H1 (cell line): ENCODE results near the gene OBSL1. TPM values are rescaled to one million over a fixed set of nuclear protein-coding genes. Genes with fewer than 3 reads are reported as not detected.

ENCODE experiments used
- CTCF ChIA-PET: fragments of 300-600 bp; sonication (Branson Sonifier 250); formaldehyde crosslinking; loops from one replicate; lab custom pipeline; 2021; ENCODE audit not compliant: partially characterized antibody; lab: Charles Lee
- POLR2A ChIA-PET: fragments of 300-600 bp; sonication (Branson Sonifier 250); formaldehyde crosslinking; loops from one replicate; lab custom pipeline; 2021; ENCODE audit warnings: inconsistent platforms; ENCODE audit not compliant: partially characterized antibody; lab: Charles Lee
- DNase-seq, 2 experiments: peaks; one replicate each; pipeline versions ENCODE4 v3.0.0 to v3.0.0-alpha.2; 2010 to 2022; ENCODE audit warnings: low spot score in 2 of 2, low read depth in 1 of 2, mixed read lengths in 1 of 2
- FAIRE-seq: peaks from 2 replicates; lab custom pipeline; 2011; peaks lifted over from hg19 to GRCh38; lab: Jason Lieb, UNC
- H2AFZ ChIP-seq: 2 replicates; pipeline ENCODE4 v1.8.1; 2012; ENCODE audit warnings: low read length, inconsistent platforms
- H2AK5ac ChIP-seq: 2 replicates; pipeline ENCODE4 v1.6.1; 2013; ENCODE audit warnings: low read depth, low read length
- H2BK120ac ChIP-seq: replicated peaks from 2 replicates; pipeline ENCODE3; 2013; ENCODE audit warnings: low read depth, low read length, inconsistent platforms
- H2BK12ac ChIP-seq: 2 replicates; pipeline ENCODE4 v1.6.1; 2013; ENCODE audit warnings: low read depth, low read length
- H2BK15ac ChIP-seq: 2 replicates; pipeline ENCODE4 v1.6.1; 2013; ENCODE audit warnings: low read length
- H2BK20ac ChIP-seq: 2 replicates; pipeline ENCODE4 v1.6.1; 2013; ENCODE audit warnings: low read length
- H2BK5ac ChIP-seq: 2 replicates; pipeline ENCODE4 v1.6.1; 2013; ENCODE audit warnings: low read depth, low read length
- H3K14ac ChIP-seq: 2 replicates; pipeline ENCODE4 v1.6.1; 2013; ENCODE audit warnings: inconsistent platforms; ENCODE audit not compliant: insufficient read length
- H3K18ac ChIP-seq: 2 replicates; pipeline ENCODE4 v1.6.1; 2013; ENCODE audit warnings: low read length; ENCODE audit errors: extremely low read depth
- H3K23ac ChIP-seq: 2 replicates; pipeline ENCODE4 v1.6.1; 2013; ENCODE audit warnings: inconsistent platforms; ENCODE audit not compliant: insufficient read length
- H3K23me2 ChIP-seq: 2 replicates; pipeline ENCODE4 v1.6.1; 2013; ENCODE audit warnings: low read depth, low read length
- H3K27ac ChIP-seq: 2 replicates; pipeline ENCODE4 v1.6.1; 2011; ENCODE audit warnings: low read depth, low read length, inconsistent platforms
- H3K27me3 ChIP-seq, 4 experiments: replicated peaks in 1 of 4; 1 replicate in 1 of 4; 2 replicates in 3 of 4; pipeline versions ENCODE4 v1.6.1 to v1.8.1; 2011 to 2013; ENCODE audit warnings: low read length in 3 of 4, mild to moderate bottlenecking in 3 of 4, inconsistent platforms in 2 of 4, mixed read lengths in 2 of 4, moderate library complexity in 1 of 4; ENCODE audit not compliant: control insufficient read depth in 3 of 4, insufficient read depth in 3 of 4; ENCODE audit errors: extremely low read depth in 1 of 4
- H3K36me3 ChIP-seq, 4 experiments: 2 replicates each; pipeline versions ENCODE4 v1.6.1 to v1.8.1; 2011 to 2013; ENCODE audit warnings: mild to moderate bottlenecking in 4 of 4, low read length in 3 of 4, moderate library complexity in 2 of 4, control low read depth in 1 of 4, inconsistent platforms in 1 of 4; ENCODE audit not compliant: insufficient read depth in 4 of 4, control insufficient read depth in 2 of 4
- H3K4ac ChIP-seq: replicated peaks from 2 replicates; pipeline ENCODE3; 2013; ENCODE audit warnings: low read length, low read depth, mixed read lengths, inconsistent platforms; ENCODE audit not compliant: insufficient read length
- H3K4me1 ChIP-seq, 4 experiments: replicated peaks in 1 of 4; 1 replicate in 1 of 4; 2 replicates in 3 of 4; pipeline versions ENCODE4 v1.6.1 to v1.8.1; 2011 to 2013; ENCODE audit warnings: low read length in 3 of 4, inconsistent platforms in 2 of 4, mixed read lengths in 1 of 4; ENCODE audit not compliant: insufficient read depth in 4 of 4, control insufficient read depth in 3 of 4
- H3K4me2 ChIP-seq, 2 experiments: 2 replicates each; pipeline versions ENCODE4 v1.6.1 to v1.8.1; 2011 to 2013; ENCODE audit warnings: low read depth in 2 of 2, low read length in 2 of 2, control low read depth in 1 of 2, inconsistent platforms in 1 of 2, mild to moderate bottlenecking in 1 of 2; ENCODE audit not compliant: insufficient read depth in 1 of 2
- H3K4me3 ChIP-seq, 4 experiments: fragments of 200-600, 300-600 bp in 1 of 4; sonication (generic), shearing (Covaris generic), sonication (Bioruptor Twin) in 1 of 4; 2 replicates each; pipeline versions ENCODE4 v1.5.1 to v1.8.1; 2011 to 2016; ENCODE audit warnings: low read length in 4 of 4, low read depth in 3 of 4, control low read depth in 2 of 4, inconsistent platforms in 2 of 4, mild to moderate bottlenecking in 2 of 4, mixed read lengths in 1 of 4, moderate library complexity in 1 of 4; ENCODE audit not compliant: insufficient read depth in 2 of 4; ENCODE audit errors: extremely low read depth in 1 of 4
- H3K56ac ChIP-seq: replicated peaks from 2 replicates; pipeline ENCODE3; 2013; ENCODE audit warnings: low read depth, mild to moderate bottlenecking, mixed read lengths, low read length, inconsistent platforms; ENCODE audit not compliant: insufficient read length
- H3K79me1 ChIP-seq: 2 replicates; pipeline ENCODE4 v1.6.1; 2013; ENCODE audit warnings: low read depth, low read length, control low read depth
- H3K79me2 ChIP-seq, 2 experiments: 2 replicates each; pipeline versions ENCODE4 v1.6.1 to v1.8.1; 2012 to 2013; ENCODE audit warnings: low read length in 2 of 2, mild to moderate bottlenecking in 2 of 2, inconsistent platforms in 1 of 2; ENCODE audit not compliant: insufficient read depth in 2 of 2, control insufficient read depth in 1 of 2
- H3K9ac ChIP-seq, 4 experiments: replicated peaks in 1 of 4; 1 replicate in 1 of 4; 2 replicates in 3 of 4; pipeline versions ENCODE4 v1.6.1 to v1.8.1; 2011 to 2013; ENCODE audit warnings: low read depth in 3 of 4, low read length in 3 of 4, control low read depth in 2 of 4, mild to moderate bottlenecking in 2 of 4, moderate library complexity in 2 of 4, inconsistent platforms in 1 of 4; ENCODE audit errors: extremely low read depth in 1 of 4
- H3K9me3 ChIP-seq, 2 experiments: 2 replicates each; pipeline versions ENCODE4 v1.6.1 to v1.8.1; 2012 to 2013; ENCODE audit warnings: mild to moderate bottlenecking in 2 of 2, moderate library complexity in 2 of 2, control low read depth in 1 of 2, inconsistent platforms in 1 of 2, low read depth in 1 of 2, low read length in 1 of 2, mixed read lengths in 1 of 2; ENCODE audit not compliant: insufficient read depth in 2 of 2
- H4K20me1 ChIP-seq, 2 experiments: replicated peaks in 1 of 2; 2 replicates each; pipeline versions ENCODE3 to v1.8.1; 2011 to 2013; ENCODE audit warnings: inconsistent platforms in 2 of 2, low read length in 2 of 2, mild to moderate bottlenecking in 1 of 2; ENCODE audit not compliant: insufficient read depth in 2 of 2, control insufficient read depth in 1 of 2
- H4K5ac ChIP-seq: 2 replicates; pipeline ENCODE4 v1.6.1; 2013; ENCODE audit warnings: low read length, low read depth, mixed read lengths, inconsistent platforms; ENCODE audit not compliant: insufficient read length
- H4K8ac ChIP-seq: 2 replicates; pipeline ENCODE4 v1.8.0; 2013; ENCODE audit warnings: mild to moderate bottlenecking, moderate library complexity, low read length, inconsistent platforms; ENCODE audit not compliant: insufficient read depth; ENCODE audit errors: extremely low read depth
- H4K91ac ChIP-seq: replicated peaks from 2 replicates; pipeline ENCODE3; 2013; ENCODE audit warnings: low read length, mixed read lengths, inconsistent platforms; ENCODE audit not compliant: insufficient read length
- CBX5 ChIP-seq: fragments of 300-800, 300-1000 bp; sonication (generic); IDR thresholded peaks from 2 replicates; pipeline ENCODE4 v1.7.1; 2016; ENCODE audit warnings: antibody characterized with exemption, low read length, low read depth
- RAD21 ChIP-seq, 2 experiments: IDR thresholded peaks in 1 of 2; conservative IDR thresholded peaks in 1 of 2; 2 replicates each; pipeline ENCODE4 v1.6.1; 2011; ENCODE audit warnings: low read depth in 2 of 2, low read length in 2 of 2, improper control_type of control experiment in 1 of 2, inconsistent platforms in 1 of 2, mild to moderate bottlenecking in 1 of 2, moderate library complexity in 1 of 2
- WGBS, 2 experiments: shearing (Covaris generic) in 1 of 2; methylation state at CpG; one replicate each; pipeline versions ENCODE4 v1.1.6 to v1.1.7; 2013 to 2015; ENCODE audit warnings: low lambda C conversion rate in 2 of 2, mixed read lengths in 2 of 2, inconsistent platforms in 1 of 2, low coverage in 1 of 2, missing lambda C conversion rate in 1 of 2; ENCODE audit not compliant: insufficient replicate concordance in 2 of 2, insufficient coverage in 1 of 2, insufficient read length in 1 of 2; ENCODE audit errors: extremely low coverage in 1 of 2, missing lambda C conversion rate in 1 of 2; 5-methylcytosine and 5-hydroxymethylcytosine counted together
- polyA plus RNA-seq, 7 experiments: library from polyadenylated mRNA; depleted of rRNA in 3 of 7; stranded (reverse) in 5 of 7; unstranded in 2 of 7; fragments of >200 nt in 5 of 7; fragments of 200-250 nt in 2 of 7; gene quantifications; 1 replicate in 5 of 7; 2 replicates in 1 of 7; 4 replicates in 1 of 7; pipeline versions ENCODE4 v1.2.1 to v1.2.3, GENCODE V29; 2011 to 2013; ENCODE audit warnings: missing spikeins in 2 of 7, mixed read lengths in 2 of 7
- total RNA-seq: library from RNA; stranded (reverse); fragmentation: NEBNext Ultra II Directional; extraction: Animal tissue kit (Norgen Biotek cat#: 25700); gene quantifications from 2 replicates; pipeline ENCODE4 v1.2.1, GENCODE V29; 2021

Gene OBSL1
- total and polyA plus RNA-seq, 2 of the 8 experiments (the other 6 are each of a cell fraction or from before 2014, with no cell fraction given) = 116 to 127 TPM

DNA sequence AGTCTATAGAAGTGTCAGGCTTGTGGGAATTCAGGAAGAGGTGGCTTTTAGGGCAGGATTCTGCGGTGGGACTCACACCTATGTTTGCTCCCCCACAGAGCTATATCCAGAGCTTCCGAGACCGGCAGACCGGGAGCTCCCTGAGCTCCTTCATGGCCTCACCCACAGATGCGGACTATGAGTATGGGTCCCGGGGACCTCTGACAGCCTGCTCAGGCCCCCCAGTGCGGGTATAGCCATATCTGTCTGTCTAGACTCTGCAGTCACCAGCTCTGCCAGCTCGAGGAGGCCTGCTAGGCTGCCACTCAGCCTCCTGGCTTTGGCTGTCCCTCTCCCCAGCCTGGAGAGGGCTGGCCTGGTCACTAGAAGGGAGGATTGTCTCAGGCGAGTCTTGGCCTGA, 21.7 kb downstream of the OBSL1 start:
- H3K4me3 ChIP-seq = no peak overlapping the region
- POLR2A ChIA-PET = interaction anchor here (1.0 to 3.6 kb wide), 2 partner anchors 9 to 23 kb away, joined by 3 to 21 read pairs; no protein-coding TSS in a partner anchor
- peaks cover 0 to 16% (median 8%) of the 10 kb centered on the region in 4 experiments; a peak in 6 of 7 replicates for H3K4me1 ChIP-seq
- H3K79me1 ChIP-seq = peaks cover 2% of the 10 kb centered on the region; the same call in 1 of the 2 replicates
- H3K4me2 ChIP-seq = no peak overlapping the region
- no peak overlapping the region for H3K9ac ChIP-seq
- TF ChIP-seq CBX5 (no peak), RAD21 (IDR thresholded peaks at IDR 0.05 in 1 of 2, conservative IDR thresholded peaks at IDR 0.05 in 1 of 2; ENCODE audit: low read depth in 2 of 2, low read length in 2 of 2) (no peak)
- TF ChIP-seq, all 59 proteins: peak for 0
- no peak overlapping the region for H3K4ac ChIP-seq
- H3K9me3 ChIP-seq = no peaks in the 10 kb centered on the region
- no peak overlapping the region for H3K56ac ChIP-seq
- H2AFZ ChIP-seq = no peak overlapping the region
- H3K23ac ChIP-seq = no peak overlapping the region
- H4K8ac ChIP-seq = no peak overlapping the region
- H4K5ac ChIP-seq = no peak overlapping the region
- no peaks in the 10 kb centered on the region for H3K79me2 ChIP-seq
- H2BK12ac ChIP-seq = no peak overlapping the region
- H2BK15ac ChIP-seq = no peak overlapping the region
- CTCF ChIA-PET = interaction anchor here (1.0 to 6.4 kb wide), 11 partner anchors 9 to 146 kb away, joined by 3 to 66 read pairs (median 4); partner anchors contain the start of genes INHA and OBSL1
- H2AK5ac ChIP-seq = no peak overlapping the region
- no peak overlapping the region for H2BK20ac ChIP-seq
- no peak overlapping the region for H3K18ac ChIP-seq
- DNase-seq (no peak), FAIRE-seq (no peak)
- no peak overlapping the region for H2BK5ac ChIP-seq
- no peak overlapping the region for H3K27ac ChIP-seq
- peaks cover 0 to 18% (median 13%) of the 10 kb centered on the region in 4 experiments; a peak in 6 of 7 replicates for H3K27me3 ChIP-seq
- no peak overlapping the region for H4K91ac ChIP-seq
- no peaks in the 10 kb centered on the region; a peak in 1 of 8 replicates for H3K36me3 ChIP-seq
- H4K20me1 ChIP-seq = peaks cover 3 to 14% of the 10 kb centered on the region in 2 experiments
- H3K23me2 ChIP-seq = peaks cover 19% of the 10 kb centered on the region; the same call in 1 of the 2 replicates
- no peak overlapping the region for H2BK120ac ChIP-seq
- H3K14ac ChIP-seq = no peak overlapping the region
- 95% methylated on average over 9 of the region's 9 CpGs; no CpG with 5 or more reads in 1 of the 2 experiments for WGBS, 2 experiments
